GM12874 (cell line): Measurements from ENCODE around the gene CD300A.

Source experiments
- TF ChIP-seq, protein P1 (sequence below): IDR thresholded peaks from 2 replicates; pipeline ENCODE4 v1.5.1; 2011; ENCODE audit warnings: low read depth, mild to moderate bottlenecking, control low read depth, low read length, moderate library complexity; ENCODE audit not compliant: insufficient read depth

CD300A gene

DNA sequence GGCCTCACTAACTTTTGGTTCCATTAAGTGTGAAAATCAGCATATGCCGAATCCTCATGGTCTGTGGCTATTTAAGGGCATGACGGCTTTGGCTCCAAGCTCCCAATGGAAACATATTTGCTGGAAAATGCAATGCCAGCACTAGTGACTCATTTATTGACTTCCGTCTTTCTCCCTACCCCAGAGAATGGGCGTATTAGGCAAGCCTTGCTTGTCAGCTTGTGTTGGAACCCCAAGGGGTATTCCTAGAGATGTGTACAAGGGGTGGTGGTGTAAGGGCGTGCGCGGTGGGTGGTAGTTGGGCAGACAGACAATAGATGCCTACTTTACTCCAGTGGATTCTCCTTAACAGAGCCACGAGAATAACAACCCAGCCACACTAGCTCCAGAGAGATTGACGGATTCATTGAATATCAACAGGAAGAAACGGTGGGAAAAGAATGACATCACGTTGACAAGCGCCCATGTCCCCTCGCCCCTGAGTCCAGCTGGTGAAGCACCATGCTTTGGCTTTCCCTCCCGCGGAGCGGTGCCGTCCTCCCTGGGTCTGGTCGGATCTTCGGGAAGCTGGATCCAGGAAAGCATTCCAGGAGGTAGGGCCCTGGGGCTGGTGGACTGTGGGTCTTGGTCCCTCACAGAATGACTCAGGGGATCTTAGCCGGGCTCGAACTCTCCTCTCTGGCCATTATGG is 54.5 kb downstream of the CD300A start:
- TF ChIP-seq, protein P1, sequence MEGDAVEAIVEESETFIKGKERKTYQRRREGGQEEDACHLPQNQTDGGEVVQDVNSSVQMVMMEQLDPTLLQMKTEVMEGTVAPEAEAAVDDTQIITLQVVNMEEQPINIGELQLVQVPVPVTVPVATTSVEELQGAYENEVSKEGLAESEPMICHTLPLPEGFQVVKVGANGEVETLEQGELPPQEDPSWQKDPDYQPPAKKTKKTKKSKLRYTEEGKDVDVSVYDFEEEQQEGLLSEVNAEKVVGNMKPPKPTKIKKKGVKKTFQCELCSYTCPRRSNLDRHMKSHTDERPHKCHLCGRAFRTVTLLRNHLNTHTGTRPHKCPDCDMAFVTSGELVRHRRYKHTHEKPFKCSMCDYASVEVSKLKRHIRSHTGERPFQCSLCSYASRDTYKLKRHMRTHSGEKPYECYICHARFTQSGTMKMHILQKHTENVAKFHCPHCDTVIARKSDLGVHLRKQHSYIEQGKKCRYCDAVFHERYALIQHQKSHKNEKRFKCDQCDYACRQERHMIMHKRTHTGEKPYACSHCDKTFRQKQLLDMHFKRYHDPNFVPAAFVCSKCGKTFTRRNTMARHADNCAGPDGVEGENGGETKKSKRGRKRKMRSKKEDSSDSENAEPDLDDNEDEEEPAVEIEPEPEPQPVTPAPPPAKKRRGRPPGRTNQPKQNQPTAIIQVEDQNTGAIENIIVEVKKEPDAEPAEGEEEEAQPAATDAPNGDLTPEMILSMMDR, result no peak

DNA sequence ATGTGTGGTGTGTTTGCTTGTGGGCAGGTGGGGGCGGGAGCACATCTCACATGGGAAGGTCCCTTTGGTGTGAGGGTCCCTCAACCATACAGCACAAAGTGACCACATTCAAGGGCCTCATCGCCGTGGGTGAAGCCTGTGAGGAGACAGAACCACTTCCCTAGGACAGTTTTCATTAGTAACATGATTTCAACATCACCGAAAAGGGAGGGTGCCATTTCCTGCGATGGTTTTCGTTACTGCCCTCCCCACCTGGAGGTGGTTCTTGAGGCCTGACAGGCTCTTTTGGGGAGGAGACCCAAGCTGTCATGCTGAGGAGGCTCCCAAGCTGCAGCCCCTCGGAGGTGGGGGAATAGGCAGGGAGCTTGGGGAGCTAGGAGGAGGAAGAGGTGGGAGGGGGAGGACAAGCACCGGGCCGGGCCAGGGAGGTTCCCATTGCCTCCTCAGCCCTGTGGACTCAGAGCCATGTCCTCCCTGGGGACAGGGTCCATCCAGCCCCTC is 55.3 kb downstream of the CD300A start:
- TF ChIP-seq, protein P1, result no peak

DNA sequence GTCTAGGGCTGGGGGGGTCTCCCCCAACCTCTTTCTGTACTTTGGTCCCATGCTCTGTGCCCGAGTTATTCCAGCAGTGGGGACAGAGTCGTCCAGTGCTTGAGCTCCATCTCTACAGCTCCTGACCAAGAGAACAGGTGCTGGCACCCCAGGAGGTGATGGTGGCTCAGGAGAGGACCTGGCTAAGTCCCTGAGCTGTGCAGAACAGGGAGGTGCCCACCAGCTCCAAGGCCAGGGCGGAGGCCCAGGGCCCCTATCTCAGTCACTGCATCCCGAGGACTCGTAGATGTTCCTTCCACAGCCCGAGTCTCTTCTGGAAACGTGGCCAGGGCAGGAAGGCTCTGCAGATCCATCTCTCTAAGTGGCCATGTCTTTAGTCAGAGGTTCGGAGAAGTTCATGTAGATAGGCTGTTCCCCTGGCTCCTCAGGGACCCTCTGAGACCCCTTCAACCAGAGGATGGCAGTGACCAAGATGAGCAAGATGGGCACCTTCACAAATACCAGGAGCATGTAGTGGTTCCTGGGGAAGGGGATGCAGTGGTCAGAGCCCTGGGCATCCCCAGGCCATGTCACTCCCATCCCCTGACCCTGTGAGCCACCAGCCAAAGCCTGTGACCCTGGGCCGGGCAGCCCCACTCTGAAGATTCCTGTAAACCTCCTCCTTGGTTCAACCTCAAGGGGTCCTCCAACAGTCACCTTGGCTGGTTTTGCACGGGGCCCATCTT is 56.1 kb downstream of the CD300A start:
- TF ChIP-seq, protein P1, result no peak

DNA sequence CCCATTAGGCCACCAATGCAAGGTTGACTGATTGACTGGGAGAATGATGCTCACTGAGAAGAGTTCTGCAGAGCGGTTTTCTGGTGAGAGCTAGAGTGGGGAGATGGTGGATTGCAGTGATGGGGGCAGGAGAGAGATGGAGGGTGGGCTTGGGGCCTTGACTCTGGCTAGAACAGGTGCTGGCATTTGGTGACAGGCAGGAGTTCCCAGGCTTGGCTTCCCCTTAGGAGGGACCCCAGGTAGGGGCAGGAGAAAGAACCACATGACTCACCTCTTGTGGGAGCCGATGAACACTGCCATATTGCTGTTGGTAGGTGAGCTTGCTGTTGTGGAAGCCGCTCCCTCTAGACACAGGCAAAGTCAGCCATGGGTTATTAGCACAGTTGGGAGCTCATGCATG is 56.9 kb downstream of the CD300A start:
- TF ChIP-seq, protein P1, result no peak

DNA sequence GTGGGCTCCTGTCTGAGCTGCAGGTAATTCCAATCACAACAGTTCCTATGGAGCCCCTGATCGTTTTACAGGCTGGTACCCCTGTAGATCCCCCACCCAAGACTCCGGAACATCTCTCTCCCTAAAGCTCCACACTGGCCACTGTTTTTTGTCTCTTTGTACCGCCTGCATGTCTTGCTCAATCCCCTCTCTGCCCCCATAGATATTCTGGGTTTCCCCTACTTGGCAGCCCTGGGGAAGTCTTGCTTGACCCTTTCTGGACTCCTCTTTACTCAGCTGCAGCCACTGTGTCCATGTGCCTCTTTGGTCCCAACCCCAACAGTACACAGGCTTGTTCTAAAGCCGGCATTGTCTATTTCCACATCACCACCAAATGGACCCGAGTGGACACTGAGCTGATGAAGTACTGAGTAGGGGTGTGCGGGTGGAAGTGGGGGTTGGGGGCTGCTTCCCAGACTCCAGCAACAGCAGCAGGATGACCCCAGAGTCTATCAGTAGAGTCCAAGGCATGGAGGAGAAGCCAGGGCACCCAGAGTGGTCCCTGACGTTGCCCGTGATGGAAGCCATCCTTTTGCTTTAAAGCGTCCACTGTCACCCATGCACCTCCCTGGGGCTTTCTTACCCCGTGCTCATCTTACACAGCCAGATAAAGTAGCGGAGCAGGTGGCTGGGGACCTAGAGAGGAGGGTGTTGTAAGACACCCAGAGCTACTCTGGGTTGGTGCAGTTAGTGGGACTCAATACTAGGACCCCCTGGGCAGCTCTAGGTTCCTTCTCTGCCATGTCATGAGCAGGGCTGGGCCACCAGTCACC is 58.4 kb downstream of the CD300A start:
- TF ChIP-seq, protein P1, result no peak

DNA sequence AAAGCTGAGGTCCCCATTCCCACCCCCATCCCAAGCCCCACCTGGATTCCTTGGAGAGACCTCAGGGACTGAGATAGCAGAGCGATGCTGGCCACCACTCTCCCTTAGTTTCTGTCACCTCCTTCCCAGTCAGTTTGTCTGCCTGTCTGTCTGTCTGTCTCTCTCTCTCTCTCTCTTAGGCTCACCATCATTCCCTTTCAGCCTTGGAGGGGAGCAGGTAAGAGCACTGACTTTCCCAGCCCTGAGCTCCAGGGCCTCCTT is 59.0 kb downstream of the CD300A start:
- TF ChIP-seq, protein P1, result no peak

DNA sequence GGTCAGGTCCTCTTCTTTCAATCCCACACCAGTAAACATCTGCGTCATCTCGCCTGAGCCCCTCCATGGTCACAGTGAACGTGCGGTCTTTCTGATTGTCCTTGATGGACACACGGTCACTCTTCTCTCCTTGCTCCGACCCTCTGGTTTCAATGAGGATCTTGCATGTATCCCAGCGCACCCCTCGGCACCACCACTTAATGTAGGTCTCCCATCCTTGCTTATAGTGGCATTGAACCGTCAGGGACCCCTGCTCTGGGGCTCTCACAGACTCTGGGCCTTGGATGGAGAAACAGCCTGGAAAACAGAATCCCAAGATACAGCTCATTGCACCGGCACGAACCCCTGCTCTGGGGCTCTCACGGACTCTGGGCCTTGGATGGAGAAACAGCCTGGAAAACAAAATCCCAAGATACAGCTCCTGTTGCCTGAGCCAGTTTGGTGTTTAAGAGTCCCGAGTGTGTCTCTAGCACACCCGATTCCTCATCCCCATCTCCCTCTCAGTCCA is 59.4 kb downstream of the CD300A start:
- TF ChIP-seq, protein P1, result no peak
